ENCODE measurements around the gene MRTFB. TPM values are rescaled to one million over a fixed set of nuclear protein-coding genes. Genes with fewer than 3 reads are reported as not detected.
"Not testable (repeated sequence)": the region's sequence is repeated elsewhere in the genome, so short reads cannot be mapped to it uniquely, and the experiment has no call there.

Gene MRTFB
- total and polyA plus RNA-seq, 4 donors: 6.2 to 108 (median 34.3) TPM

DNA sequence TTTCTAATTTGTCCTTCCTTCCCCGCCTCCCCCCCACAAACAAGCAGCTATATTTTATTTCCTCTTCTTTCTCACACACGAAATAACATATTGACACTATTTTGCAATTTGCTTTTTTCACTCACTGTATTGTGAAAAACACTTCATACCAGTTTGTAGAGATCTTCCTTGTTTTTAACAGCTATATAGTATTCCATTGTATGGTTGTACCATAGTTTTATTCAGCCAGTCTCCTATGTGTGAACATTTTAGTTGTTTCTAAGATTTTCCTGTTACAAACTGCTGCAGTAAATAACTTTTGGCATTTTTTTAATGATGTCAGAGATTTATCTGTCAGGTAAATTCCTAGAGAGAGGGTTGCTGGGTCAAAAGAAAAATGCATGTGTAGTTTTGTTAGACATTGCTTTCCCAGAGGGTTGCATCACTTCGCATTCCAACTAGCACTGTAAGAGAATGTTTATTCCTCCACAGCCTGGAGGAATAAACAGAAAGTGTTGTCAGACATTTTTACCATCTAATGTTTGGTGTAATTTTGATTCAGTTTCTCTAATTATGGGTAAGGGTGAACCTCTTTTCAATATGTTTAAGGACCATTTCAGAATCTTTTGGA is 101.2 kb downstream of the MRTFB start:
- no peaks in the 10 kb centered on the region for H3K4me1 ChIP-seq (ENCODE audit: control insufficient read depth in 1 of 2, insufficient read depth in 2 of 2, low read length in 2 of 2)
- 96 to 99% methylated on average over 3 of the region's 3 CpGs for WGBS, 2 donors
- no peak overlapping the region for H3K27ac ChIP-seq (ENCODE audit: low read depth in 1 of 2, low read length in 2 of 2)
- H3K36me3 ChIP-seq (ENCODE audit: control insufficient read depth in 1 of 2, insufficient read depth in 2 of 2, low read length in 1 of 2): no peaks in the 10 kb centered on the region
- ATAC-seq (ENCODE audit: low FRiP score) (no peak), DNase-seq (no peak)
- no peaks in the 10 kb centered on the region for H3K27me3 ChIP-seq (ENCODE audit: control insufficient read depth in 1 of 2, insufficient read depth in 2 of 2, low read length in 1 of 2)
- intact Hi-C loops (cut with DNase I): no loop called here
- no peaks in the 10 kb centered on the region for H3K9me3 ChIP-seq (ENCODE audit: control insufficient read depth, low read length)
- no peak overlapping the region for H3K4me3 ChIP-seq (ENCODE audit: low read length in 2 of 2)

- Histone ChIP-seq H3K27ac (ENCODE audit: low read depth in 1 of 2, low read length in 2 of 2) (no peak overlapping the region), H3K4me1 (ENCODE audit: control insufficient read depth in 1 of 2, insufficient read depth in 2 of 2, low read length in 2 of 2) (no peaks in the 10 kb centered on the region), H3K36me3 (ENCODE audit: control insufficient read depth in 1 of 2, insufficient read depth in 2 of 2, low read length in 1 of 2) (no peaks in the 10 kb centered on the region), H3K4me3 (ENCODE audit: low read length in 2 of 2) (no peak overlapping the region), H3K9me3 (ENCODE audit: control insufficient read depth, low read length) (no peaks in the 10 kb centered on the region), H3K27me3 (ENCODE audit: control insufficient read depth in 1 of 2, insufficient read depth in 2 of 2, low read length in 1 of 2) (no peaks in the 10 kb centered on the region)
- ATAC-seq (ENCODE audit: low FRiP score): no peak
- DNase-seq: no peak
- intact Hi-C loops (cut with DNase I): no loop called here
- 78 to 94% methylated on average over 3 of the region's 3 CpGs for WGBS, 2 donors
Measured at GRCh38 chr16:14175086-14175485, 104.0 kb downstream of the MRTFB start.

- Histone ChIP-seq H3K27me3 (ENCODE audit: control insufficient read depth in 1 of 2, insufficient read depth in 2 of 2, low read length in 1 of 2) (no peaks in the 10 kb centered on the region), H3K4me3 (ENCODE audit: low read length in 2 of 2) (no peak overlapping the region), H3K4me1 (ENCODE audit: control insufficient read depth in 1 of 2, insufficient read depth in 2 of 2, low read length in 2 of 2) (no peaks in the 10 kb centered on the region), H3K9me3 (ENCODE audit: control insufficient read depth, low read length) (no peaks in the 10 kb centered on the region), H3K27ac (ENCODE audit: low read depth in 1 of 2, low read length in 2 of 2) (no peak overlapping the region), H3K36me3 (ENCODE audit: control insufficient read depth in 1 of 2, insufficient read depth in 2 of 2, low read length in 1 of 2) (no peaks in the 10 kb centered on the region)
- DNase-seq (no peak), ATAC-seq (ENCODE audit: low FRiP score) (no peak)
- intact Hi-C loops (cut with DNase I): no loop called here
- 95% methylated on average over 4 of the region's 4 CpGs for WGBS, 2 donors
Measured at GRCh38 chr16:14177704-14178103, 106.6 kb downstream of the MRTFB start.

DNA sequence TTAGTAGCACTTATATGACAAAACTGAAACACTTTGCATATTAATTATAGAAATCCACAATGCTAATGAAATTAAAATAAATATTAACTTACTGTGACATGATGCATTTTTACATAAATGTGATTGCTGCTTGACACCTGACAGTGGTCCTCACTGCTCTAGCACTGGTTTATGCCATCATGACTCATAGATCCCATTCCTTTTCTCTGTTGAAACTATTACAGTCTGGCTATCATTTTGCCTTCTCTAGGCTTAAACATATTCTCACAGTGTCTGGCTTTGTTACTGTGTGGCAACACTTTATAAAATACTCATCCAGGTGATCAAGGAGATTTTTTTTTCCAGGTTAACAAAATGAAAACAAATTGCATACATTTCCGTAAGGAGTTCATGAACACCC is 108.0 kb downstream of the MRTFB start:
- no peaks in the 10 kb centered on the region for H3K36me3 ChIP-seq (ENCODE audit: control insufficient read depth in 1 of 2, insufficient read depth in 2 of 2, low read length in 1 of 2)
- H3K27ac ChIP-seq (ENCODE audit: low read depth in 1 of 2, low read length in 2 of 2): no peak overlapping the region
- H3K4me1 ChIP-seq (ENCODE audit: control insufficient read depth in 1 of 2, insufficient read depth in 2 of 2, low read length in 2 of 2): no peaks in the 10 kb centered on the region
- WGBS, 2 donors: 96 to 100% methylated on average over 1 of the region's 1 CpG
- no peak for ATAC-seq (ENCODE audit: low FRiP score)
- DNase-seq: no peak
- no peak overlapping the region for H3K4me3 ChIP-seq (ENCODE audit: low read length in 2 of 2)
- H3K9me3 ChIP-seq (ENCODE audit: control insufficient read depth, low read length): no peaks in the 10 kb centered on the region
- H3K27me3 ChIP-seq (ENCODE audit: control insufficient read depth in 1 of 2, insufficient read depth in 2 of 2, low read length in 1 of 2): no peaks in the 10 kb centered on the region
- intact Hi-C loops (cut with DNase I): no loop called here

- H3K27me3 ChIP-seq (ENCODE audit: control insufficient read depth in 1 of 2, insufficient read depth in 2 of 2, low read length in 1 of 2): no peaks in the 10 kb centered on the region
Measured at GRCh38 chr16:14180481-14180944, 109.4 kb downstream of the MRTFB start.

DNA sequence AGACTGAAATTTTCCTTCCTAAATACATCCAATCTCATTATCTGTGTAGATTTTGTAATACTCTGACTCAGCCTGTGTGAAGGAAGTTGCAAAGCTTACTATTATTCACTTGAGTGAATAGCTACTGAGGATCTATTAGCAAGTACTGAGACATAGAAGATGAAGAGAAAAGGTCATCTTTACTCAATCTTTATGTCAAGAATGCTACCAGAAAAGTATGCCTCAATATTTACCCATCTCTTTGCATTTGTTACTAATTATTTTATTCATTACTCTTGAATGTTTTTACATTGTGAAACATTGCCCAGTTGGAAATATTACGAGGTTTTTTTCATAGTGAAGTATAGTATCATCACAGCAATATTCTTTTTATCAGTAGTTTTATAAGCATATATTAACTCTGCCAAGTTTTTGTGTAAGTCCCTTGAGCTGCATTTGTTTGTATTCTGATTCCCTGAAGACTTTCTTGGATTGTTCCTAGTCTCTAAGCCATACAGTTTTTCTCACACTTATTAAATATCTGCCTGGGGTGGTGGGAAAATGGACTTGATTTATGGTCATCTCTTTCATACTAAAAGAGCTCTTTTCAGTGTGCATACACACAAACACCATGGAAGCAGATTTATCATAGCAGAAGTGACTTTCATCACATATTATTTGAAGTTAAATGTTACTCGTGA is 110.4 kb downstream of the MRTFB start:
- H3K9me3 ChIP-seq (ENCODE audit: control insufficient read depth, low read length): no peaks in the 10 kb centered on the region
- peaks cover 2 to 4% of the 10 kb centered on the region in 2 donors for H3K4me1 ChIP-seq (ENCODE audit: control insufficient read depth in 1 of 2, insufficient read depth in 2 of 2, low read length in 2 of 2)
- DNase-seq (no peak), ATAC-seq (ENCODE audit: low FRiP score) (no peak)
- no peaks in the 10 kb centered on the region for H3K36me3 ChIP-seq (ENCODE audit: control insufficient read depth in 1 of 2, insufficient read depth in 2 of 2, low read length in 1 of 2)
- WGBS, 2 donors: 40 to 48% methylated on average over 2 of the region's 2 CpGs
- H3K4me3 ChIP-seq (ENCODE audit: low read length in 2 of 2): no peak overlapping the region
- H3K27ac ChIP-seq (ENCODE audit: low read depth in 1 of 2, low read length in 2 of 2): no peak overlapping the region
- intact Hi-C loops (cut with DNase I): loop anchor here in 1 of 2 donors (10.0 kb wide), 1 partner anchor 107 kb away; the partner anchor contains the start of gene MRTFB
- H3K27me3 ChIP-seq (ENCODE audit: control insufficient read depth in 1 of 2, insufficient read depth in 2 of 2, low read length in 1 of 2): no peaks in the 10 kb centered on the region

More at GRCh38 chr16:14180481-14180944, 109.4 kb downstream of the MRTFB start:
- Histone ChIP-seq H3K9me3 (ENCODE audit: control insufficient read depth, low read length) (no peaks in the 10 kb centered on the region), H3K4me1 (ENCODE audit: control insufficient read depth in 1 of 2, insufficient read depth in 2 of 2, low read length in 2 of 2) (peaks cover 2 to 4% of the 10 kb centered on the region in 2 donors), H3K36me3 (ENCODE audit: control insufficient read depth in 1 of 2, insufficient read depth in 2 of 2, low read length in 1 of 2) (no peaks in the 10 kb centered on the region), H3K27ac (ENCODE audit: low read depth in 1 of 2, low read length in 2 of 2) (no peak overlapping the region), H3K4me3 (ENCODE audit: low read length in 2 of 2) (no peak overlapping the region)
- intact Hi-C loops (cut with DNase I): loop anchor here in 1 of 2 donors (10.0 kb wide), 1 partner anchor 106 kb away; the partner anchor contains the start of gene MRTFB
- WGBS, 2 donors: 92 to 97% methylated on average over 4 of the region's 4 CpGs
- DNase-seq (no peak), ATAC-seq (ENCODE audit: low FRiP score) (no peak)

- Histone ChIP-seq H3K9me3 (ENCODE audit: control insufficient read depth, low read length) (no peaks in the 10 kb centered on the region), H3K27me3 (ENCODE audit: control insufficient read depth in 1 of 2, insufficient read depth in 2 of 2, low read length in 1 of 2) (no peaks in the 10 kb centered on the region), H3K4me3 (ENCODE audit: low read length in 2 of 2) (no peak overlapping the region), H3K36me3 (ENCODE audit: control insufficient read depth in 1 of 2, insufficient read depth in 2 of 2, low read length in 1 of 2) (no peaks in the 10 kb centered on the region), H3K4me1 (ENCODE audit: control insufficient read depth in 1 of 2, insufficient read depth in 2 of 2, low read length in 2 of 2) (peaks cover 2 to 4% of the 10 kb centered on the region in 2 donors), H3K27ac (ENCODE audit: low read depth in 1 of 2, low read length in 2 of 2) (no peak overlapping the region)
- DNase-seq: no peak
- intact Hi-C loops (cut with DNase I): loop anchor here in 1 of 2 donors (10.0 kb wide), 1 partner anchor 108 kb away; the partner anchor contains the start of gene MRTFB
- 98% methylated on average over 1 of the region's 1 CpG for WGBS, 2 donors
- ATAC-seq (ENCODE audit: low FRiP score): no peak
Measured at GRCh38 chr16:14182999-14183398, 111.9 kb downstream of the MRTFB start.

DNA sequence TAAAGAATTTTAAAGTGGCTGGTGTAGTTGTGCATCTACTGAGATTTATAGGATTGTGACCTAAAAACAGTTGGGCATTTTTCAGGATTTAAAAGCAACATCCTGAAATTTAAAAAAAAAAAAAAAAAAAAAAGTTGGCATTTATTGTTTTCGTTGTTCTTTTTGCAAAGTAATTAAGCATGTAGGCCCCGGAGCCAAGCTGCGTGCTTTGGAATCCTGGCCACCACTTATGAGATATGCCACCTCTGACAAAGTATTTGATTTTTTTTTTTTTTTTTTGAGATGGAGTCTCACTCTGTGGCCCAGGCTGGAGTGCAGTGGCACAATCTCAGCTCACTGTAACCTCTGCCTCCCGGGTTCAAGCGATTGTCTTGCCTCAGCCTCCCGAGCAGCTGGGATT is 112.8 kb downstream of the MRTFB start:
- not testable (repeated sequence) for ATAC-seq (ENCODE audit: low FRiP score); H3K9me3 ChIP-seq (ENCODE audit: control insufficient read depth, low read length); H3K36me3 ChIP-seq (ENCODE audit: control insufficient read depth in 1 of 2, insufficient read depth in 2 of 2, low read length in 1 of 2); H3K4me1 ChIP-seq (ENCODE audit: control insufficient read depth in 1 of 2, insufficient read depth in 2 of 2, low read length in 2 of 2); H3K4me3 ChIP-seq (ENCODE audit: low read length in 2 of 2); DNase-seq; H3K27ac ChIP-seq (ENCODE audit: low read depth in 1 of 2, low read length in 2 of 2); H3K27me3 ChIP-seq (ENCODE audit: control insufficient read depth in 1 of 2, insufficient read depth in 2 of 2, low read length in 1 of 2)
- WGBS, 2 donors: 96 to 98% methylated on average over 6 of the region's 6 CpGs
- intact Hi-C loops (cut with DNase I): loop anchor here in 1 of 2 donors (10.0 kb wide), 1 partner anchor 109 kb away; the partner anchor contains the start of gene MRTFB

Data from aorta (tissue), 5 donors.